Activated T-cell treated with anti-CD3 and anti-CD28 coated beads, Interleukin-2, amount 50 U/mL, for 4 hours (primary cell): ENCODE measurements around the gene ISL2. TPM values are rescaled to one million over a fixed set of nuclear protein-coding genes. Genes with fewer than 3 reads are reported as not detected.

Source experiments
- ATAC-seq, 2 donors: fragments of 200-7000 bp; cut with Tn5 transposase; one replicate each; pipeline ENCODE4 v1.10.0; 2021
- DNase-seq: peaks from one replicate; pipeline ENCODE4 v3.0.0-alpha.2; 2020
- H3K27me3 Mint-ChIP-seq: one replicate; pipeline ENCODE4 v1.8.0; 2021; ENCODE audit warnings: low read depth, mixed read lengths
- H3K36me3 Mint-ChIP-seq: one replicate; pipeline ENCODE4 v1.8.0; 2022; ENCODE audit warnings: mixed read lengths; ENCODE audit not compliant: insufficient read depth
- H3K4me1 Mint-ChIP-seq: one replicate; pipeline ENCODE4 v1.8.0; 2021; ENCODE audit warnings: low read depth, mixed read lengths
- H3K4me3 Mint-ChIP-seq: one replicate; pipeline ENCODE4 v1.8.0; 2021; ENCODE audit warnings: mild to moderate bottlenecking, moderate library complexity, mixed read lengths
- H3K9me3 Mint-ChIP-seq: one replicate; pipeline ENCODE4 v1.8.0; 2021; ENCODE audit warnings: mixed read lengths
- total RNA-seq, 3 donors: library from RNA; stranded (reverse); gene quantifications; one replicate each; pipeline ENCODE4 v1.2.1, GENCODE V29; 2021

ISL2 gene
- total RNA-seq, 3 donors from 2014 or later: 0.11 TPM; not detected in 2

DNA sequence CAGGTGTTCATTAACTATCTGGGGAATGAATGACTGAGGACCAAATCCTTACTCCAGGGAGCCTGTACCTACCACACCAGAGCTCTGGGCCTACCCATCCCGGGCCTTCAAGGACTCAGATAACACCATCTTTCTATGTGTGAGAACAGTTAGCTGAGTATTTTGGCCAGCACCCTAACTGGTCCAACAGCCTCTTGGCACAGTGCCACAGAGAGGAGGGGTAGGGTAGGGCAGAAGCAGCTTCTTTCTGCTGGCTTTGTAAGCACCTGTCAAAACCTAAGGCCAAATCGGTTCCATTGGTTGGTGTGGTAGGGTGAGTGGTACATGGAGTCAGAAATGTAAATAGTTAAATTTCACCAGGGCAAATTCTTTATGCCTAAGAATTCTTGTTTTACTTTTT is 26.7 kb downstream of the ISL2 start:
- Mint-ChIP-seq H3K9me3 (no peaks in the 10 kb centered on the region), H3K27me3 (no peaks in the 10 kb centered on the region), H3K36me3 (peaks cover 17% of the 10 kb centered on the region), H3K4me1 (no peaks in the 10 kb centered on the region), H3K4me3 (no peak overlapping the region)
- DNase-seq (no peak), ATAC-seq (no peak)

- Mint-ChIP-seq H3K27me3 (no peaks in the 10 kb centered on the region), H3K4me3 (no peak overlapping the region), H3K4me1 (no peaks in the 10 kb centered on the region), H3K9me3 (no peaks in the 10 kb centered on the region), H3K36me3 (peaks cover 9% of the 10 kb centered on the region)
- no peak for ATAC-seq
- no peak for DNase-seq
Observed at GRCh38 chr15:76366714-76367113, 30.1 kb downstream of the ISL2 start.

DNA sequence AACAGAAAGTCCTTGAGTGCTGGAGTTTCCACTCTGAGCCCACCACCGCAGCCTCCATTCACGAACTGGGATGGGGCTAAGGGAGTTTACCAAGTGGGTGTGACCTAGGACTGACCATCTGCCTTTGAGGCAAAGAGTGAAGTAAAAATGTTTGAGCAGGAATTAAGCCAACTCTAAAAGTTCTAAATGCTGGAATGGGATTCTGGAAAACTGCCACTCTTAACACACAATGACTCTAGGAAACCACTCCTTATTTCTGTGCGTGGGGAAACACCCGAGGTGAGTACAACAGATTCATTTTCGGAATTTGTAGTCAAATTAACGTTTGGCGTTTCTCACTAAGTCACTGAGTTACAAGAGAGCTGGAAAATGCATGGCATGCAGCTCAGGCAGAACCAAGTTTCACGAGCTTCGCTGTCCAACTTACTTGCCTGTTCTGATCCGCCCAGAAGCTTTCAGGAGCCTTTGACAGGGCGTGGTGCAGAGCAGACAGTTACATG is 31.6 kb downstream of the ISL2 start:
- H3K4me3 Mint-ChIP-seq: no peak overlapping the region
- H3K27me3 Mint-ChIP-seq: no peaks in the 10 kb centered on the region
- DNase-seq (no peak), ATAC-seq (no peak)
- H3K4me1 Mint-ChIP-seq: no peaks in the 10 kb centered on the region
- H3K36me3 Mint-ChIP-seq: peaks cover 15% of the 10 kb centered on the region
- no peaks in the 10 kb centered on the region for H3K9me3 Mint-ChIP-seq

GRCh38 chr15:76376029-76376428 is 39.5 kb downstream of the ISL2 start:
- Mint-ChIP-seq H3K4me1 (no peaks in the 10 kb centered on the region), H3K4me3 (no peak overlapping the region), H3K36me3 (peaks cover 35% of the 10 kb centered on the region), H3K9me3 (no peaks in the 10 kb centered on the region), H3K27me3 (no peaks in the 10 kb centered on the region)
- ATAC-seq (no peak), DNase-seq (no peak)

- no peaks in the 10 kb centered on the region for H3K27me3 Mint-ChIP-seq
Observed at GRCh38 chr15:76376816-76377215, 40.2 kb downstream of the ISL2 start.

GRCh38 chr15:76377217-76377616 is 40.6 kb downstream of the ISL2 start:
- Mint-ChIP-seq H3K36me3 (peaks cover 31% of the 10 kb centered on the region), H3K4me3 (no peak overlapping the region), H3K9me3 (no peaks in the 10 kb centered on the region), H3K27me3 (no peaks in the 10 kb centered on the region), H3K4me1 (no peaks in the 10 kb centered on the region)
- no peak for ATAC-seq
- DNase-seq: no peak

More at GRCh38 chr15:76376816-76377215, 40.2 kb downstream of the ISL2 start:
- DNase-seq (no peak), ATAC-seq (no peak)
- H3K9me3 Mint-ChIP-seq: no peaks in the 10 kb centered on the region
- H3K4me3 Mint-ChIP-seq: no peak overlapping the region
- H3K4me1 Mint-ChIP-seq: no peaks in the 10 kb centered on the region
- H3K36me3 Mint-ChIP-seq: peaks cover 35% of the 10 kb centered on the region

DNA sequence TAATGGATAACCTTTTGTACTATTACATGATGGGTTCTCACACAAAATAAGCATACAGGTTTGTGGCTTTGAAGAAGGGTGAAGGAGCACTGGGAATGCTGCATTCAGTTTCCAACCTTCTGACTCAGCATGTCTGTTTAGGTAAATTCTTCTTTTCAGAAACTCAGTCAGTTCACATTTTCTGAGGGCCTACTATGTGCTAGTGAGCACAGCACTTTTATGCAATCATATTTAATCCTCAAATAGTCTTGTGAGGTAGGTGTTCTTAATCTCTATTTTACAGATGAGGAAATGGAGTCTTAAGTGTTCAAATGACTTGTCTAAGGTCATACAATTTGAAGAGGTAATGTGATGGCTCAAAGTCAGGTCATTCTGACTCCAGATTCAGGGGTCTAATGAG is 41.2 kb downstream of the ISL2 start:
- Mint-ChIP-seq H3K27me3 (no peaks in the 10 kb centered on the region), H3K9me3 (no peaks in the 10 kb centered on the region), H3K4me1 (no peaks in the 10 kb centered on the region), H3K4me3 (no peak overlapping the region), H3K36me3 (peaks cover 28% of the 10 kb centered on the region)
- no peak for DNase-seq
- ATAC-seq: no peak

DNA sequence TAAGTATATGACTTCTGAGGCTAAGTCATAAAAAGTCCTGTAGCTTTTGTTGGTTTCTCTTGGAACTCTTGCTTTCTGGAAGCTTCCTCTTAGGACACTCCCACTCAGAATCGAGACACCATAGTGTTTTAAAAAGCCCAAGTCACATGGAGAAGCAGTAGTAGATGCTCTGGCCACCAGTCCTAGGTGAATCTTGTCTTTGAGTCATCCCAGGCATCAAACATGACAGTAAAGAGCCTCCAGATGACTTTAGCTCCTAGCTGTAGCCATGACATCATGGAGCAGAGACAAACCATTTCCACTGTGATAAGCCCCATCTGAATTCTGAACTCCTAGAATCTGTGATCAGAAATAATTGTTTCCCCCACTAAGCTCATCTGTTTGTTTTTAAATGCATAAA is 42.1 kb downstream of the ISL2 start:
- DNase-seq: no peak
- peaks cover 23% of the 10 kb centered on the region for H3K36me3 Mint-ChIP-seq
- no peak overlapping the region for H3K4me3 Mint-ChIP-seq
- no peaks in the 10 kb centered on the region for H3K4me1 Mint-ChIP-seq
- no peaks in the 10 kb centered on the region for H3K9me3 Mint-ChIP-seq
- no peaks in the 10 kb centered on the region for H3K27me3 Mint-ChIP-seq
- ATAC-seq: no peak

- Mint-ChIP-seq H3K4me1 (no peaks in the 10 kb centered on the region), H3K9me3 (no peaks in the 10 kb centered on the region), H3K4me3 (no peak overlapping the region), H3K27me3 (no peaks in the 10 kb centered on the region), H3K36me3 (peaks cover 21% of the 10 kb centered on the region)
- ATAC-seq (no peak), DNase-seq (no peak)
Observed at GRCh38 chr15:76380249-76380648, 43.7 kb downstream of the ISL2 start.

DNA sequence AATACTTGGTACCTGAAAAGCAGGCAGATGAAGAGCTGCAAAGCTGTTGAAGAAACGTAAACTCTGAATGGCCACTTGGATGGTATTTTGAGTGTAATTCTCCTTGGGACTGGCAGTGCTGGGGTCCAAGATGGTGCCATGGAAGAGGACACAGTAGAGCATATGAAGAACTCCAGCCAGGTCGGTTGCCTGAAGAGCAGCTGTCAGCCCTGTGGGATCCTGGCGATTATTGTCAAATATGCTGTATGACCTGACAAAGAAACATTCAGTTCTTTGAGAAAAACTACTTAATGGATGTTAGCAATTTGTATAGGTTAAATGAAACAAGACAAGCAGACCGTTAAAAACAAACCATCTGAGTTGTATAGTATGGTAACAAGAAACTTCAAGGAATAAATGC is 44.8 kb downstream of the ISL2 start:
- Mint-ChIP-seq H3K27me3 (no peaks in the 10 kb centered on the region), H3K4me3 (no peak overlapping the region), H3K9me3 (no peaks in the 10 kb centered on the region), H3K4me1 (no peaks in the 10 kb centered on the region), H3K36me3 (peaks cover 26% of the 10 kb centered on the region)
- ATAC-seq (no peak), DNase-seq (no peak)

DNA sequence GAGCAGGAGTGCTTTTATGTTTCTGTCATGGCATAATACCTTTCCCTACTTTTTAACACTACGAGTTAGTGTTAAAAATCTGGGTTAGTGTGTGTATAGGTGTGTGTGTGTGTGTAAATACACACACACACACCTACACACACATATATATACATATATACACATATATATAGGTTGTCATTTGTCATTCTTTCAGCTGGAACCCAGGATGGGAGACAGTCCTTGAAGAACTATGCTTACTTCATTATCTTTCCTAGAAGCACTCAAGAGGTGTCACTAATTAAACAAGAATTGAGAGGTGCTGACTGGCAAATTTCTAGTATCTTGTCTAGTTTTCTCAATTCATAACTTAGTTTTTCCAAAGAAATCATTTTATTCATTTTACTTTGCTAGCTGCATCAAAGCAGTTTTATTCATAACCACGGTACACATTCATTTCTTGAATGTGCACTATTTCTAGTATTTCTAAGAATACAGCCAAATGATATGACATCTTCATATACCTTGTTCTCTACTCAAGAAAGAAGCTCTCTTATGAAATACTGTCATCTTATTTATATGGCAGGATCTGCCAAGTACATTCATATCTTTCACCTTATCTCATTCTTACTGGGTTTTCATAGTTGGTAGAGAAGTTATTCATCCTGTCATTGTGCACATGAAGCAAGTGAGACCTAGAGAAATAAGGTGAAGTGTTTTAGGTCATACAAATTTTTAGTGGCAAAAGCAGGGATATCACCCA is 46.6 kb downstream of the ISL2 start:
- H3K9me3 Mint-ChIP-seq: no peaks in the 10 kb centered on the region
- H3K36me3 Mint-ChIP-seq: peaks cover 29% of the 10 kb centered on the region
- DNase-seq (no peak), ATAC-seq (peak; percentile 41 to 53)
- no peaks in the 10 kb centered on the region for H3K27me3 Mint-ChIP-seq
- no peaks in the 10 kb centered on the region for H3K4me1 Mint-ChIP-seq
- no peak overlapping the region for H3K4me3 Mint-ChIP-seq

GRCh38 chr15:76384409-76384808 is 47.8 kb downstream of the ISL2 start:
- ATAC-seq (no peak), DNase-seq (no peak)
- no peaks in the 10 kb centered on the region for H3K27me3 Mint-ChIP-seq
- peaks cover 24% of the 10 kb centered on the region for H3K36me3 Mint-ChIP-seq
- no peaks in the 10 kb centered on the region for H3K9me3 Mint-ChIP-seq
- H3K4me1 Mint-ChIP-seq: no peaks in the 10 kb centered on the region
- no peak overlapping the region for H3K4me3 Mint-ChIP-seq

DNA sequence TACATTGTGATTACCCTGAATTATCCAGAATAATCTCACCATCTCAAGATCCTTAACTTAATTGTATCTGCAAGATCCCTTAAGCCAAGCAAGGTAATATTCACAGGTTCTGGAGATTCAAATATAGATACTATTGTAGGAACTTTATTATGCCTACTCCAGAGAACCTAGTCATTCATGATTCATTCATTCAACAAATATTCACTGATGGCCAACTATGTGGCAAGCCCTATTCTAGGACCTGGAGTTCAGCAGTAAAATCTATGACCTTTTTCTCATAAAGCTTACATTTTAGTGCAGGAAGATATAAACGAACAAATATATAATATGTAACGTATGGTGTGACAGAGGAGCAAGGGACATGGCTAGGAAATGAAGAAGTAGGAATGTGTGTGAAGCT is 49.6 kb downstream of the ISL2 start:
- H3K27me3 Mint-ChIP-seq: no peaks in the 10 kb centered on the region
- ATAC-seq (no peak), DNase-seq (no peak)
- no peak overlapping the region for H3K4me3 Mint-ChIP-seq
- peaks cover 22% of the 10 kb centered on the region for H3K36me3 Mint-ChIP-seq
- H3K4me1 Mint-ChIP-seq: no peaks in the 10 kb centered on the region
- H3K9me3 Mint-ChIP-seq: no peaks in the 10 kb centered on the region

GRCh38 chr15:76386926-76387325 is 50.4 kb downstream of the ISL2 start:
- Mint-ChIP-seq H3K4me3 (no peak overlapping the region), H3K27me3 (no peaks in the 10 kb centered on the region), H3K4me1 (no peaks in the 10 kb centered on the region), H3K36me3 (peaks cover 22% of the 10 kb centered on the region), H3K9me3 (no peaks in the 10 kb centered on the region)
- ATAC-seq (no peak), DNase-seq (no peak)

GRCh38 chr15:76390571-76390970 is 54.0 kb downstream of the ISL2 start:
- Mint-ChIP-seq H3K9me3 (no peaks in the 10 kb centered on the region), H3K4me1 (no peaks in the 10 kb centered on the region), H3K27me3 (no peaks in the 10 kb centered on the region), H3K36me3 (peaks cover 28% of the 10 kb centered on the region), H3K4me3 (no peak overlapping the region)
- ATAC-seq (no peak), DNase-seq (no peak)
